IMR-90 (cell line): ENCODE measurements around the gene VPS13C.

Experiments
- FOS ChIP-seq: fragments of 150-350 bp; IDR thresholded peaks from 2 replicates; pipeline ENCODE4 v1.6.1; 2016; ENCODE audit warnings: low read depth, low read length
- MAFK ChIP-seq: IDR thresholded peaks from 2 replicates; pipeline ENCODE4 v1.6.1; 2012; ENCODE audit warnings: low read depth, low read length, improper control_type of control experiment
- MAZ ChIP-seq: IDR thresholded peaks from 2 replicates; pipeline ENCODE4 v1.6.1; 2012; ENCODE audit warnings: low read depth, mild to moderate bottlenecking, low read length, improper control_type of control experiment, moderate library complexity, borderline replicate concordance
- NFE2L2 ChIP-seq: fragments of 150-350 bp; IDR thresholded peaks from 2 replicates; pipeline ENCODE4 v1.6.1; 2016; ENCODE audit warnings: low read depth, mild to moderate bottlenecking, low read length
- POLR2A ChIP-seq: IDR thresholded peaks from 2 replicates; pipeline ENCODE4 v1.6.1; 2012; ENCODE audit warnings: mild to moderate bottlenecking, low read depth, low read length
- RFX5 ChIP-seq: IDR thresholded peaks from 2 replicates; pipeline ENCODE4 v1.8.0; 2012; ENCODE audit warnings: low read depth, mild to moderate bottlenecking, low read length, moderate library complexity
- SMC3 ChIP-seq: fragments of 150-350 bp; IDR thresholded peaks from 2 replicates; pipeline ENCODE4 v1.6.1; 2016; ENCODE audit warnings: low read depth, mild to moderate bottlenecking, antibody characterized with exemption, low read length, moderate library complexity
- TF ChIP-seq, protein P1 (sequence below): conservative IDR thresholded peaks from 2 replicates; pipeline ENCODE4 v1.5.1; 2012; ENCODE audit warnings: mild to moderate bottlenecking, low read depth, low read length, improper control_type of control experiment
- TF ChIP-seq, protein P2 (sequence below): fragments of 150-350 bp; IDR thresholded peaks from 2 replicates; pipeline ENCODE4 v1.6.1; 2017; ENCODE audit warnings: mild to moderate bottlenecking, antibody characterized with exemption, low read length, low read depth

DNA sequence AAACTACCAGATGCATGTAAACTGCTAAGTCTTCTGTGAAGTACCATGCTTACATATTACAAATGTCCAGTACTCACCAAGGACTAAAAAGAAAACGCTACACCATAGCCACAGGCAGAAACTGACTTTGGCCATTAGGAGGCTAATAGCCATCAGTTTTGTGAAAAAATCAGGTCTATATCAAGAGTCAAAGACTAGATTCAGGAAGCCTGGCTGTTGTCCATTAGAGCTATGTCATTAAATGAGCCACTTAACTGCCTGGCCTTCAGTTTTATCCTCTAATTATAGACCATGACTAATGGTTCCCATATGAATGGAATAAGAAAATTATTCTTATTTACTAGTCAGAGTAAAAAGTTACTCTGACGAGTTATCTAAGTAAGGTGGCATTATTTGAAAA lies 144.1 kb downstream of the VPS13C start:
- TF ChIP-seq RFX5 (no peak), POLR2A (no peak), NFE2L2 (no peak), FOS (no peak), MAFK (no peak), MAZ (no peak), SMC3 (no peak)
- TF ChIP-seq, protein P1, sequence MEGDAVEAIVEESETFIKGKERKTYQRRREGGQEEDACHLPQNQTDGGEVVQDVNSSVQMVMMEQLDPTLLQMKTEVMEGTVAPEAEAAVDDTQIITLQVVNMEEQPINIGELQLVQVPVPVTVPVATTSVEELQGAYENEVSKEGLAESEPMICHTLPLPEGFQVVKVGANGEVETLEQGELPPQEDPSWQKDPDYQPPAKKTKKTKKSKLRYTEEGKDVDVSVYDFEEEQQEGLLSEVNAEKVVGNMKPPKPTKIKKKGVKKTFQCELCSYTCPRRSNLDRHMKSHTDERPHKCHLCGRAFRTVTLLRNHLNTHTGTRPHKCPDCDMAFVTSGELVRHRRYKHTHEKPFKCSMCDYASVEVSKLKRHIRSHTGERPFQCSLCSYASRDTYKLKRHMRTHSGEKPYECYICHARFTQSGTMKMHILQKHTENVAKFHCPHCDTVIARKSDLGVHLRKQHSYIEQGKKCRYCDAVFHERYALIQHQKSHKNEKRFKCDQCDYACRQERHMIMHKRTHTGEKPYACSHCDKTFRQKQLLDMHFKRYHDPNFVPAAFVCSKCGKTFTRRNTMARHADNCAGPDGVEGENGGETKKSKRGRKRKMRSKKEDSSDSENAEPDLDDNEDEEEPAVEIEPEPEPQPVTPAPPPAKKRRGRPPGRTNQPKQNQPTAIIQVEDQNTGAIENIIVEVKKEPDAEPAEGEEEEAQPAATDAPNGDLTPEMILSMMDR = no peak
- TF ChIP-seq, protein P2, sequence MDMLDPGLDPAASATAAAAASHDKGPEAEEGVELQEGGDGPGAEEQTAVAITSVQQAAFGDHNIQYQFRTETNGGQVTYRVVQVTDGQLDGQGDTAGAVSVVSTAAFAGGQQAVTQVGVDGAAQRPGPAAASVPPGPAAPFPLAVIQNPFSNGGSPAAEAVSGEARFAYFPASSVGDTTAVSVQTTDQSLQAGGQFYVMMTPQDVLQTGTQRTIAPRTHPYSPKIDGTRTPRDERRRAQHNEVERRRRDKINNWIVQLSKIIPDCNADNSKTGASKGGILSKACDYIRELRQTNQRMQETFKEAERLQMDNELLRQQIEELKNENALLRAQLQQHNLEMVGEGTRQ = no peak
